H1 (cell line): ENCODE data around the gene FANCL. TPM values are rescaled to one million over a fixed set of nuclear protein-coding genes. Genes with fewer than 3 reads are reported as not detected.

Experiments
- CTCF ChIA-PET: fragments of 300-600 bp; sonication (Branson Sonifier 250); formaldehyde crosslinking; loops from one replicate; lab custom pipeline; 2021; ENCODE audit not compliant: partially characterized antibody; lab: Charles Lee
- POLR2A ChIA-PET: fragments of 300-600 bp; sonication (Branson Sonifier 250); formaldehyde crosslinking; loops from one replicate; lab custom pipeline; 2021; ENCODE audit warnings: inconsistent platforms; ENCODE audit not compliant: partially characterized antibody; lab: Charles Lee
- DNase-seq, 2 experiments: peaks; one replicate each; pipeline versions ENCODE4 v3.0.0 to v3.0.0-alpha.2; 2010 to 2022; ENCODE audit warnings: low spot score in 2 of 2, low read depth in 1 of 2, mixed read lengths in 1 of 2
- FAIRE-seq: peaks from 2 replicates; lab custom pipeline; 2011; peaks lifted over from hg19 to GRCh38; lab: Jason Lieb, UNC
- H2AFZ ChIP-seq: 2 replicates; pipeline ENCODE4 v1.8.1; 2012; ENCODE audit warnings: low read length, inconsistent platforms
- H2AK5ac ChIP-seq: 2 replicates; pipeline ENCODE4 v1.6.1; 2013; ENCODE audit warnings: low read depth, low read length
- H2BK120ac ChIP-seq: replicated peaks from 2 replicates; pipeline ENCODE3; 2013; ENCODE audit warnings: low read depth, low read length, inconsistent platforms
- H2BK12ac ChIP-seq: 2 replicates; pipeline ENCODE4 v1.6.1; 2013; ENCODE audit warnings: low read depth, low read length
- H2BK15ac ChIP-seq: 2 replicates; pipeline ENCODE4 v1.6.1; 2013; ENCODE audit warnings: low read length
- H2BK20ac ChIP-seq: 2 replicates; pipeline ENCODE4 v1.6.1; 2013; ENCODE audit warnings: low read length
- H2BK5ac ChIP-seq: 2 replicates; pipeline ENCODE4 v1.6.1; 2013; ENCODE audit warnings: low read depth, low read length
- H3K14ac ChIP-seq: 2 replicates; pipeline ENCODE4 v1.6.1; 2013; ENCODE audit warnings: inconsistent platforms; ENCODE audit not compliant: insufficient read length
- H3K18ac ChIP-seq: 2 replicates; pipeline ENCODE4 v1.6.1; 2013; ENCODE audit warnings: low read length; ENCODE audit errors: extremely low read depth
- H3K23ac ChIP-seq: 2 replicates; pipeline ENCODE4 v1.6.1; 2013; ENCODE audit warnings: inconsistent platforms; ENCODE audit not compliant: insufficient read length
- H3K23me2 ChIP-seq: 2 replicates; pipeline ENCODE4 v1.6.1; 2013; ENCODE audit warnings: low read depth, low read length
- H3K27ac ChIP-seq: 2 replicates; pipeline ENCODE4 v1.6.1; 2011; ENCODE audit warnings: low read depth, low read length, inconsistent platforms
- H3K27me3 ChIP-seq, 4 experiments: replicated peaks in 1 of 4; 1 replicate in 1 of 4; 2 replicates in 3 of 4; pipeline versions ENCODE4 v1.6.1 to v1.8.1; 2011 to 2013; ENCODE audit warnings: low read length in 3 of 4, mild to moderate bottlenecking in 3 of 4, inconsistent platforms in 2 of 4, mixed read lengths in 2 of 4, moderate library complexity in 1 of 4; ENCODE audit not compliant: control insufficient read depth in 3 of 4, insufficient read depth in 3 of 4; ENCODE audit errors: extremely low read depth in 1 of 4
- H3K36me3 ChIP-seq, 4 experiments: 2 replicates each; pipeline versions ENCODE4 v1.6.1 to v1.8.1; 2011 to 2013; ENCODE audit warnings: mild to moderate bottlenecking in 4 of 4, low read length in 3 of 4, moderate library complexity in 2 of 4, control low read depth in 1 of 4, inconsistent platforms in 1 of 4; ENCODE audit not compliant: insufficient read depth in 4 of 4, control insufficient read depth in 2 of 4
- H3K4ac ChIP-seq: replicated peaks from 2 replicates; pipeline ENCODE3; 2013; ENCODE audit warnings: low read length, low read depth, mixed read lengths, inconsistent platforms; ENCODE audit not compliant: insufficient read length
- H3K4me1 ChIP-seq, 4 experiments: replicated peaks in 1 of 4; 1 replicate in 1 of 4; 2 replicates in 3 of 4; pipeline versions ENCODE4 v1.6.1 to v1.8.1; 2011 to 2013; ENCODE audit warnings: low read length in 3 of 4, inconsistent platforms in 2 of 4, mixed read lengths in 1 of 4; ENCODE audit not compliant: insufficient read depth in 4 of 4, control insufficient read depth in 3 of 4
- H3K4me2 ChIP-seq, 2 experiments: 2 replicates each; pipeline versions ENCODE4 v1.6.1 to v1.8.1; 2011 to 2013; ENCODE audit warnings: low read depth in 2 of 2, low read length in 2 of 2, control low read depth in 1 of 2, inconsistent platforms in 1 of 2, mild to moderate bottlenecking in 1 of 2; ENCODE audit not compliant: insufficient read depth in 1 of 2
- H3K4me3 ChIP-seq, 4 experiments: fragments of 200-600, 300-600 bp in 1 of 4; sonication (generic), shearing (Covaris generic), sonication (Bioruptor Twin) in 1 of 4; 2 replicates each; pipeline versions ENCODE4 v1.5.1 to v1.8.1; 2011 to 2016; ENCODE audit warnings: low read length in 4 of 4, low read depth in 3 of 4, control low read depth in 2 of 4, inconsistent platforms in 2 of 4, mild to moderate bottlenecking in 2 of 4, mixed read lengths in 1 of 4, moderate library complexity in 1 of 4; ENCODE audit not compliant: insufficient read depth in 2 of 4; ENCODE audit errors: extremely low read depth in 1 of 4
- H3K56ac ChIP-seq: replicated peaks from 2 replicates; pipeline ENCODE3; 2013; ENCODE audit warnings: low read depth, mild to moderate bottlenecking, mixed read lengths, low read length, inconsistent platforms; ENCODE audit not compliant: insufficient read length
- H3K79me1 ChIP-seq: 2 replicates; pipeline ENCODE4 v1.6.1; 2013; ENCODE audit warnings: low read depth, low read length, control low read depth
- H3K79me2 ChIP-seq, 2 experiments: 2 replicates each; pipeline versions ENCODE4 v1.6.1 to v1.8.1; 2012 to 2013; ENCODE audit warnings: low read length in 2 of 2, mild to moderate bottlenecking in 2 of 2, inconsistent platforms in 1 of 2; ENCODE audit not compliant: insufficient read depth in 2 of 2, control insufficient read depth in 1 of 2
- H3K9ac ChIP-seq, 4 experiments: replicated peaks in 1 of 4; 1 replicate in 1 of 4; 2 replicates in 3 of 4; pipeline versions ENCODE4 v1.6.1 to v1.8.1; 2011 to 2013; ENCODE audit warnings: low read depth in 3 of 4, low read length in 3 of 4, control low read depth in 2 of 4, mild to moderate bottlenecking in 2 of 4, moderate library complexity in 2 of 4, inconsistent platforms in 1 of 4; ENCODE audit errors: extremely low read depth in 1 of 4
- H3K9me3 ChIP-seq, 2 experiments: 2 replicates each; pipeline versions ENCODE4 v1.6.1 to v1.8.1; 2012 to 2013; ENCODE audit warnings: mild to moderate bottlenecking in 2 of 2, moderate library complexity in 2 of 2, control low read depth in 1 of 2, inconsistent platforms in 1 of 2, low read depth in 1 of 2, low read length in 1 of 2, mixed read lengths in 1 of 2; ENCODE audit not compliant: insufficient read depth in 2 of 2
- H4K20me1 ChIP-seq, 2 experiments: replicated peaks in 1 of 2; 2 replicates each; pipeline versions ENCODE3 to v1.8.1; 2011 to 2013; ENCODE audit warnings: inconsistent platforms in 2 of 2, low read length in 2 of 2, mild to moderate bottlenecking in 1 of 2; ENCODE audit not compliant: insufficient read depth in 2 of 2, control insufficient read depth in 1 of 2
- H4K5ac ChIP-seq: 2 replicates; pipeline ENCODE4 v1.6.1; 2013; ENCODE audit warnings: low read length, low read depth, mixed read lengths, inconsistent platforms; ENCODE audit not compliant: insufficient read length
- H4K8ac ChIP-seq: 2 replicates; pipeline ENCODE4 v1.8.0; 2013; ENCODE audit warnings: mild to moderate bottlenecking, moderate library complexity, low read length, inconsistent platforms; ENCODE audit not compliant: insufficient read depth; ENCODE audit errors: extremely low read depth
- H4K91ac ChIP-seq: replicated peaks from 2 replicates; pipeline ENCODE3; 2013; ENCODE audit warnings: low read length, mixed read lengths, inconsistent platforms; ENCODE audit not compliant: insufficient read length
- KDM5A ChIP-seq: fragments of 200-600 bp; IDR thresholded peaks from 2 replicates; pipeline ENCODE4 v1.7.1; 2012; ENCODE audit warnings: mild to moderate bottlenecking, low read length, inconsistent platforms, mixed read lengths
- MAFK ChIP-seq: IDR thresholded peaks from 2 replicates; pipeline ENCODE4 v1.6.1; 2012; ENCODE audit warnings: low read depth, mild to moderate bottlenecking, improper control_type of control experiment, low read length
- SUZ12 ChIP-seq: fragments of 200-600 bp; sonication (generic); IDR thresholded peaks from 2 replicates; pipeline ENCODE4 v1.6.1; 2012; ENCODE audit warnings: mild to moderate bottlenecking, inconsistent platforms, low read length, moderate library complexity, mixed read lengths
- TEAD4 ChIP-seq: IDR thresholded peaks from 2 replicates; pipeline ENCODE4 v1.6.1; 2012; ENCODE audit warnings: low read depth, low read length, inconsistent platforms, mixed read lengths
- polyA plus RNA-seq, 7 experiments: library from polyadenylated mRNA; depleted of rRNA in 3 of 7; stranded (reverse) in 5 of 7; unstranded in 2 of 7; fragments of >200 nt in 5 of 7; fragments of 200-250 nt in 2 of 7; gene quantifications; 1 replicate in 5 of 7; 2 replicates in 1 of 7; 4 replicates in 1 of 7; pipeline versions ENCODE4 v1.2.1 to v1.2.3, GENCODE V29; 2011 to 2013; ENCODE audit warnings: missing spikeins in 2 of 7, mixed read lengths in 2 of 7
- total RNA-seq: library from RNA; stranded (reverse); fragmentation: NEBNext Ultra II Directional; extraction: Animal tissue kit (Norgen Biotek cat#: 25700); gene quantifications from 2 replicates; pipeline ENCODE4 v1.2.1, GENCODE V29; 2021

Gene FANCL
- total and polyA plus RNA-seq, 2 of the 8 experiments (the other 6 are each of a cell fraction or from before 2014, with no cell fraction given) = 38.7 to 55.9 TPM

- H3K36me3 ChIP-seq = peaks cover 2 to 42% (median 21%) of the 10 kb centered on the region in 4 experiments; a peak in 7 of 8 replicates
- H3K18ac ChIP-seq = no peak overlapping the region
- no peak overlapping the region for H3K9ac ChIP-seq
- TF ChIP-seq SUZ12 (no peak), TEAD4 (no peak), MAFK (no peak), KDM5A (no peak)
- TF ChIP-seq, all 59 proteins: peak for 0
- Histone ChIP-seq H3K4ac (no peak overlapping the region), H4K20me1 (peaks cover 0 to 3% of the 10 kb centered on the region in 2 experiments), H3K56ac (no peak overlapping the region), H3K23ac (no peak overlapping the region), H4K5ac (no peak overlapping the region), H3K9me3 (no peaks in the 10 kb centered on the region), H3K4me1 (no peaks in the 10 kb centered on the region), H2BK12ac (no peak overlapping the region), H2BK120ac (no peak overlapping the region), H3K27me3 (no peaks in the 10 kb centered on the region), H2AK5ac (no peak overlapping the region), H3K79me2 (no peaks in the 10 kb centered on the region), H3K14ac (no peak overlapping the region), H2BK5ac (no peak overlapping the region), H3K4me2 (no peak overlapping the region), H4K8ac (no peak overlapping the region), H2BK15ac (no peak overlapping the region), H3K27ac (no peak overlapping the region), H4K91ac (no peak overlapping the region), H3K23me2 (no peaks in the 10 kb centered on the region), H3K79me1 (no peaks in the 10 kb centered on the region; the same call in 1 of the 2 replicates), H3K4me3 (no peak overlapping the region), H2BK20ac (no peak overlapping the region), H2AFZ (no peak overlapping the region)
- DNase-seq = no peak
- FAIRE-seq = no peak
- ChIA-PET CTCF (interaction anchor here (0.9 to 2.0 kb wide), 4 partner anchors 11 to 290 kb away, joined by 4 to 6 read pairs (median 4); no protein-coding TSS in a partner anchor), POLR2A (no interaction called here)
Measured at GRCh38 chr2:58157754-58158153, 83.4 kb downstream of the FANCL start.
